ENCODE measurements around the gene HLA-DQB2. TPM values are rescaled to one million over a fixed set of nuclear protein-coding genes. Genes with fewer than 3 reads are reported as not detected.
"Not testable (repeated sequence)": the region's sequence is repeated elsewhere in the genome, so short reads cannot be mapped to it uniquely, and the experiment has no call there.

Gene HLA-DQB2
- total RNA-seq, 1 donor from 2014 or later = not detected

DNA sequence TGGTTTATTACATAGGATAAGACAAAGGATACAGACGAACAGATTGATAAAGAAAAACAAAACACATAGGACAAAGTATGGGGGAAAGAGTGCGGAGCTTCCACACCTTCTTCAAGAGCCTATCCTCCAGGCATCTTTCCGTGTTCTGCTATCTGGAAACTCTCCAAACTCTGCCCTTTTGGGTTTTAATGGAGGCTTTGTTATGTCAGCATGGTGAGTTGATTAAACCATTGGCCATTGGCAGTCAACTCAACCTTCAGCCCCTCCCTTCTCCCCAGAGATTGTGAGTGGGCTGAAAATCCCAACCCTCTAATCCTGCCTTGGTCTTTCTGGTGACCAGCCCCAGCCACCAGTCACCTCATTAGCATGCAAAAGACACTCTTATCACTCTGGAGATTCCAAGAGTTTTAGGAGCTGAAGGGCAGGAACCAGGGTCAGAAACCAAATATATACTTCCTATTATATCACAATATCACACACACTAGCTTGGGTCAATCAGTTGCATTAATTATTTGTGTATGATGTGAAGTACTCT lies 29.6 kb upstream of the HLA-DQB2 start:
- no peaks in the 10 kb centered on the region for H3K27me3 Mint-ChIP-seq (ENCODE audit: unreplicated experiment)
- no peak overlapping the region for H3K27ac Mint-ChIP-seq (ENCODE audit: unreplicated experiment)
- H3K9me3 Mint-ChIP-seq (ENCODE audit: unreplicated experiment) = no peaks in the 10 kb centered on the region
- TF ChIP-seq, protein P1, sequence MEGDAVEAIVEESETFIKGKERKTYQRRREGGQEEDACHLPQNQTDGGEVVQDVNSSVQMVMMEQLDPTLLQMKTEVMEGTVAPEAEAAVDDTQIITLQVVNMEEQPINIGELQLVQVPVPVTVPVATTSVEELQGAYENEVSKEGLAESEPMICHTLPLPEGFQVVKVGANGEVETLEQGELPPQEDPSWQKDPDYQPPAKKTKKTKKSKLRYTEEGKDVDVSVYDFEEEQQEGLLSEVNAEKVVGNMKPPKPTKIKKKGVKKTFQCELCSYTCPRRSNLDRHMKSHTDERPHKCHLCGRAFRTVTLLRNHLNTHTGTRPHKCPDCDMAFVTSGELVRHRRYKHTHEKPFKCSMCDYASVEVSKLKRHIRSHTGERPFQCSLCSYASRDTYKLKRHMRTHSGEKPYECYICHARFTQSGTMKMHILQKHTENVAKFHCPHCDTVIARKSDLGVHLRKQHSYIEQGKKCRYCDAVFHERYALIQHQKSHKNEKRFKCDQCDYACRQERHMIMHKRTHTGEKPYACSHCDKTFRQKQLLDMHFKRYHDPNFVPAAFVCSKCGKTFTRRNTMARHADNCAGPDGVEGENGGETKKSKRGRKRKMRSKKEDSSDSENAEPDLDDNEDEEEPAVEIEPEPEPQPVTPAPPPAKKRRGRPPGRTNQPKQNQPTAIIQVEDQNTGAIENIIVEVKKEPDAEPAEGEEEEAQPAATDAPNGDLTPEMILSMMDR (IDR thresholded peaks at IDR 0.05; ENCODE audit: partially characterized antibody, unreplicated experiment) = no peak
- DNase-seq = no peak
- H3K36me3 Mint-ChIP-seq (ENCODE audit: unreplicated experiment) = no peaks in the 10 kb centered on the region
- H3K4me1 Mint-ChIP-seq (ENCODE audit: low read depth, unreplicated experiment) = peaks cover 3% of the 10 kb centered on the region
- H3K4me3 Mint-ChIP-seq (ENCODE audit: unreplicated experiment) = no peak overlapping the region

GRCh38 chr6:32790306-32790705 lies 27.0 kb upstream of the HLA-DQB2 start:
- H3K36me3 Mint-ChIP-seq (ENCODE audit: unreplicated experiment) = no peaks in the 10 kb centered on the region
- no peaks in the 10 kb centered on the region for H3K4me1 Mint-ChIP-seq (ENCODE audit: low read depth, unreplicated experiment)
- no peak for DNase-seq
- H3K4me3 Mint-ChIP-seq (ENCODE audit: unreplicated experiment) = no peak overlapping the region
- TF ChIP-seq, protein P1 (IDR thresholded peaks at IDR 0.05; ENCODE audit: partially characterized antibody, unreplicated experiment) = no peak
- H3K27me3 Mint-ChIP-seq (ENCODE audit: unreplicated experiment) = no peaks in the 10 kb centered on the region
- H3K9me3 Mint-ChIP-seq (ENCODE audit: unreplicated experiment) = no peaks in the 10 kb centered on the region
- H3K27ac Mint-ChIP-seq (ENCODE audit: unreplicated experiment) = no peak overlapping the region

DNA sequence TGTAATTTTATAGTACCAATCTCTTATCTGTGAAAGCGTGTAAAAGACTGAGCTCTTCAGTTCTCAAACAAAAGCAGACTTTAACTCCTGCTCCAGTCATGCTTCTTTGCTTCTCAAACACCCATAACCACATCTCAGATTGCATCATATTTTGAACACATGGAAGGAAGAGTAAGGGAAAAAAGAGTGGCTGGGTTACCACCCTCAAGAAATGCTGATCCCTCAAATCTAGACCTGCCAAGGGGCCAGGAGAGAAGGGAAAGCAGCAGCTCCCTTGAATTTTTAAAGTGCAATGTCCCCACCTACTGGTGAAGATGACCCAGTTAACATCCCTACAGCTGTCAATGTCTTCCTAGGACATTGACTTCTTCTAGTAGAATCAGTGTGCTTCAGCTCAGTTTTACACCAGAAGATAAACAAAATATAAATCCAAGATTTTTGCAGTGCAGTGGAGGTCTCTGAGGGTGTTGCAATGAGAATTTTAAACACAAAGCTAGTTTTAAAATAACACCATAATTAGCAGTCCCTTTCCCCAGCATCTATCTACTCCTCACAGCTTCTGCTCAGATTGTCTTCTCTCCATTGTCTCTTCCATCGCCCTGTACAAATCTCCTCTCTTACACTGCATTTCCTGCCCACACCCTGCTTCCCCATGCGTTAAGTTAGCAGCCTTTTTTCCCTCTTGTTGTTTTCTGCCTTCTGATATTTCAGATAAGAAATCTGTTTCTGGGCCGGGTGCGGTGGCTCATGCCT lies 22.6 kb upstream of the HLA-DQB2 start:
- TF ChIP-seq, protein P1 (IDR thresholded peaks at IDR 0.05; ENCODE audit: partially characterized antibody, unreplicated experiment) = peak; percentile 68
- H3K9me3 Mint-ChIP-seq (ENCODE audit: unreplicated experiment) = no peaks in the 10 kb centered on the region
- H3K4me1 Mint-ChIP-seq (ENCODE audit: low read depth, unreplicated experiment) = no peaks in the 10 kb centered on the region
- H3K27me3 Mint-ChIP-seq (ENCODE audit: unreplicated experiment) = no peaks in the 10 kb centered on the region
- no peak for DNase-seq
- H3K4me3 Mint-ChIP-seq (ENCODE audit: unreplicated experiment) = no peak overlapping the region
- no peak overlapping the region for H3K27ac Mint-ChIP-seq (ENCODE audit: unreplicated experiment)
- no peaks in the 10 kb centered on the region for H3K36me3 Mint-ChIP-seq (ENCODE audit: unreplicated experiment)

DNA sequence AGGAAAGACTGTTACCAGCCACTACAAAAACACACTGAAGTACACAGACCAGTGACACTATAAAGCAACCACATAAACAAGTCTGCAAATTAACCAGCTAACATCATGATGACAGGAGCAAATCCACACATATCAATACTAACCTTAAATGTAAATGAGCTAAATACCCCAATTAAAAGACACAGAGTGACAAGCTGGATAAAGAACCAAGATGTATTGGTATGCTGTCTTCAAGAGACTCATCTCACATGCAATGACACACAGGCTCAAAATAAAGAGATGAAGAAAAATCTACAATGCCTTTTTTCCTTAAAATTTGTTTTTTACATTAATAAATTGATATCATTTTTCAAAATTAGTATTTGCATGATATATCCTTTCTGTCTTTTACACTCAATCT lies 19.6 kb upstream of the HLA-DQB2 start:
- DNase-seq; H3K4me1 Mint-ChIP-seq (ENCODE audit: low read depth, unreplicated experiment); H3K4me3 Mint-ChIP-seq (ENCODE audit: unreplicated experiment); H3K27me3 Mint-ChIP-seq (ENCODE audit: unreplicated experiment); H3K36me3 Mint-ChIP-seq (ENCODE audit: unreplicated experiment); H3K27ac Mint-ChIP-seq (ENCODE audit: unreplicated experiment); H3K9me3 Mint-ChIP-seq (ENCODE audit: unreplicated experiment): not testable (repeated sequence)

DNA sequence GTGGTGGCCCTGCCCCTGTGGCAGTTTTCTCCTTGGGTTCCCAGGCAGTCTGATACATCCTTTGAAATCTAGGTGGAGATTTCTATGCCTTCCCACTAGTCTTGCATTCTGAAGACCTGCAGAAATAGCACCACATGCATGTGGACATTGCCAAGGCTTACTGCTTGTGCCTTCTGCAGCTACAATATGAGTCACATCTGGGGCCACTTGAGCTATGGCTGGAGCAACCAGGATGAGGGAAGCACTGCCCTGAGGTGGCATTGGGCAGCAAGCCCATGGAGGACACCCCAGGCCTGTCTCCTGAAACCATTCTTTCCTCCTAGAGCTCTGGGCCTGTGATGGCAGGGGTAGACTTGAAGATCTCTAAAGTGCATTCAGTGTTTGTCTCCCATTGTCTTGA lies 15.7 kb upstream of the HLA-DQB2 start:
- no peaks in the 10 kb centered on the region for H3K9me3 Mint-ChIP-seq (ENCODE audit: unreplicated experiment)
- no peak overlapping the region for H3K27ac Mint-ChIP-seq (ENCODE audit: unreplicated experiment)
- TF ChIP-seq, protein P1 (IDR thresholded peaks at IDR 0.05; ENCODE audit: partially characterized antibody, unreplicated experiment) = no peak
- H3K27me3 Mint-ChIP-seq (ENCODE audit: unreplicated experiment) = peaks cover 2% of the 10 kb centered on the region
- DNase-seq = no peak
- H3K4me3 Mint-ChIP-seq (ENCODE audit: unreplicated experiment) = no peak overlapping the region
- no peaks in the 10 kb centered on the region for H3K4me1 Mint-ChIP-seq (ENCODE audit: low read depth, unreplicated experiment)
- no peaks in the 10 kb centered on the region for H3K36me3 Mint-ChIP-seq (ENCODE audit: unreplicated experiment)

Measured in glutamatergic neuron (in vitro differentiated cells).